ENCODE results near the gene PRKCQ.
"Not testable (repeated sequence)": the region's sequence is repeated elsewhere in the genome, so short reads cannot be mapped to it uniquely, and the experiment has no call there.

The PRKCQ gene

GRCh38 chr10:6486309-6486708 is 93.8 kb downstream of the PRKCQ start:
- DNase-seq = no peak

- no peak for DNase-seq
These were observed 97.2 kb downstream of the PRKCQ start for GRCh38 chr10:6482737-6483357.

- DNase-seq = no peak
These were observed 101.4 kb downstream of the PRKCQ start for GRCh38 chr10:6478722-6479121.

- no peak for DNase-seq
These were observed 103.1 kb downstream of the PRKCQ start for GRCh38 chr10:6476989-6477388.

- no peak for DNase-seq
These were observed 105.2 kb downstream of the PRKCQ start for GRCh38 chr10:6474871-6475270.

- no peak for DNase-seq
These were observed 106.1 kb downstream of the PRKCQ start for GRCh38 chr10:6473901-6474370.

- no peak for DNase-seq
These were observed 106.6 kb downstream of the PRKCQ start for GRCh38 chr10:6473430-6473829.

- DNase-seq = not testable (repeated sequence)
These were observed 107.4 kb downstream of the PRKCQ start for GRCh38 chr10:6472710-6473005.

- no peak for DNase-seq
These were observed 109.0 kb downstream of the PRKCQ start for GRCh38 chr10:6470894-6471618.

- DNase-seq = no peak
These were observed 110.4 kb downstream of the PRKCQ start for GRCh38 chr10:6469661-6470060.

- no peak for DNase-seq
These were observed 114.0 kb downstream of the PRKCQ start for GRCh38 chr10:6465854-6466601.

- DNase-seq = no peak
These were observed 114.6 kb downstream of the PRKCQ start for GRCh38 chr10:6465437-6465836.

GRCh38 chr10:6464862-6465430 is 115.1 kb downstream of the PRKCQ start:
- no peak for DNase-seq

- DNase-seq = no peak
These were observed 116.7 kb downstream of the PRKCQ start for GRCh38 chr10:6463366-6463765.

- DNase-seq = no peak
These were observed 118.1 kb downstream of the PRKCQ start for GRCh38 chr10:6461961-6462360.

- no peak for DNase-seq
These were observed 119.1 kb downstream of the PRKCQ start for GRCh38 chr10:6460861-6461409.

GRCh38 chr10:6458814-6459213 is 121.3 kb downstream of the PRKCQ start:
- DNase-seq = no peak

- DNase-seq = no peak
These were observed 122.7 kb downstream of the PRKCQ start for GRCh38 chr10:6457376-6457775.

GRCh38 chr10:6456067-6456466 is 124.0 kb downstream of the PRKCQ start:
- no peak for DNase-seq

- DNase-seq = no peak
These were observed 124.5 kb downstream of the PRKCQ start for GRCh38 chr10:6455592-6455991.

- DNase-seq = no peak
These were observed 133.4 kb downstream of the PRKCQ start for GRCh38 chr10:6446711-6447110.

GRCh38 chr10:6445671-6446316 is 134.3 kb downstream of the PRKCQ start:
- DNase-seq = no peak

- not testable (repeated sequence) for DNase-seq
These were observed 140.2 kb downstream of the PRKCQ start for GRCh38 chr10:6439875-6440274.
